PC-3 (cell line): Measurements from ENCODE around the gene AQP4. TPM values are rescaled to one million over a fixed set of nuclear protein-coding genes. Genes with fewer than 3 reads are reported as not detected.

Experiments used
- ATAC-seq: fragments of 200-7000 bp; cut with Tn5 transposase; 2 replicates; pipeline ENCODE4 v1.9.1; 2020; ENCODE audit warnings: mild to moderate bottlenecking, moderate library complexity
- BruUV-seq: library from RNA; stranded (reverse); fragments of 400-500 nt; replicated peaks from 2 replicates; lab custom pipeline; 2021; lab: Mats Ljungman, UMichigan
- CTCF ChIA-PET: fragments of 300-600 bp; sonication (Branson Sonifier 250); formaldehyde crosslinking; loops from one replicate; lab custom pipeline; 2022; ENCODE audit warnings: antibody characterized with exemption; lab: Charles Lee
- POLR2A ChIA-PET: fragments of 300-600 bp; sonication (Branson Sonifier 250); formaldehyde crosslinking; loops from one replicate; lab custom pipeline; 2022; ENCODE audit warnings: antibody characterized with exemption; ENCODE audit not compliant: unreplicated experiment; lab: Charles Lee
- DNase-seq: peaks from one replicate; pipeline ENCODE4 v3.0.0-alpha.2; 2015
- H2AFZ ChIP-seq: fragments of 300-600 bp; sonication (generic); 2 replicates; pipeline ENCODE4 v1.6.0; 2016; ENCODE audit warnings: antibody characterized with exemption, low read length
- H3F3A ChIP-seq: fragments of 300-600 bp; sonication (generic); one replicate; pipeline ENCODE4 v1.6.0; 2017; ENCODE audit warnings: antibody characterized with exemption, low read length, control low read depth, mild to moderate bottlenecking; ENCODE audit not compliant: unreplicated experiment
- H3K27ac ChIP-seq: fragments of 300-600 bp; sonication (generic); 2 replicates; pipeline ENCODE4 v1.5.1; 2016; ENCODE audit warnings: mild to moderate bottlenecking, low read length
- H3K27me3 ChIP-seq: fragments of 300-600 bp; sonication (generic); 2 replicates; pipeline ENCODE4 v1.6.1; 2016; ENCODE audit warnings: low read length, mixed read lengths
- H3K36me3 ChIP-seq: fragments of 300-600 bp; sonication (generic); 2 replicates; pipeline ENCODE4 v1.6.1; 2016; ENCODE audit warnings: low read depth, mixed run types, low read length, mixed read lengths
- H3K4me1 ChIP-seq: fragments of 300-600 bp; sonication (generic); 2 replicates; pipeline ENCODE4 v1.5.1; 2016; ENCODE audit warnings: low read length; ENCODE audit not compliant: insufficient read depth
- H3K4me2 ChIP-seq: fragments of 300-600 bp; sonication (generic); 2 replicates; pipeline ENCODE4 v1.6.0; 2016; ENCODE audit warnings: low read length
- H3K4me3 ChIP-seq: fragments of 300-600 bp; sonication (generic); 2 replicates; pipeline ENCODE4 v1.5.1; 2016; ENCODE audit warnings: mild to moderate bottlenecking, low read length, mixed read lengths
- H3K79me2 ChIP-seq: fragments of 300-600 bp; sonication (generic); 2 replicates; pipeline ENCODE4 v1.6.1; 2017; ENCODE audit warnings: low read length, mixed read lengths
- H3K9ac ChIP-seq: fragments of 300-600 bp; sonication (generic); 2 replicates; pipeline ENCODE4 v1.6.0; 2016; ENCODE audit warnings: mild to moderate bottlenecking, low read length
- H3K9me2 ChIP-seq: fragments of 300-600 bp; sonication (generic); replicated peaks from 2 replicates; pipeline ENCODE4 v1.6.1; 2016; ENCODE audit warnings: mixed run types, low read length, mixed read lengths
- H3K9me3 ChIP-seq: fragments of 300-600 bp; sonication (generic); 2 replicates; pipeline ENCODE4 v1.6.1; 2016; ENCODE audit warnings: low read length, mixed read lengths
- H4K20me1 ChIP-seq: fragments of 300-600 bp; sonication (generic); 2 replicates; pipeline ENCODE4 v1.6.1; 2016; ENCODE audit warnings: low read length, mixed read lengths
- CTCF ChIP-seq: fragments of 300-600 bp; sonication (generic); conservative IDR thresholded peaks from 2 replicates; pipeline ENCODE4 v1.5.1; 2017; ENCODE audit warnings: antibody characterized with exemption, low read depth, mild to moderate bottlenecking, low read length
- EZH2 ChIP-seq: fragments of 300-600 bp; sonication (generic); IDR thresholded peaks from one replicate; pipeline ENCODE4 v1.6.1; 2017; ENCODE audit warnings: antibody characterized with exemption, mild to moderate bottlenecking, low read length; ENCODE audit not compliant: unreplicated experiment
- EZH2phosphoT487 ChIP-seq: fragments of 300-600 bp; sonication (generic); IDR thresholded peaks from 2 replicates; pipeline ENCODE4 v1.6.1; 2018; ENCODE audit warnings: mild to moderate bottlenecking, antibody characterized with exemption, low read length, borderline replicate concordance
- intact Hi-C: fragments of 100-400 bp; cut with micrococcal nuclease; formaldehyde crosslinking; loops from 2 replicates; pipeline ENCODE4 v1.9.0; 2023
- total RNA-seq: library from RNA; depleted of rRNA; stranded (reverse); fragments of >200 nt; gene quantifications from 2 replicates; pipeline ENCODE4 v1.2.3, GENCODE V29; 2014

AQP4 gene
- total RNA-seq, 1 experiment from 2014 or later, result not detected

DNA sequence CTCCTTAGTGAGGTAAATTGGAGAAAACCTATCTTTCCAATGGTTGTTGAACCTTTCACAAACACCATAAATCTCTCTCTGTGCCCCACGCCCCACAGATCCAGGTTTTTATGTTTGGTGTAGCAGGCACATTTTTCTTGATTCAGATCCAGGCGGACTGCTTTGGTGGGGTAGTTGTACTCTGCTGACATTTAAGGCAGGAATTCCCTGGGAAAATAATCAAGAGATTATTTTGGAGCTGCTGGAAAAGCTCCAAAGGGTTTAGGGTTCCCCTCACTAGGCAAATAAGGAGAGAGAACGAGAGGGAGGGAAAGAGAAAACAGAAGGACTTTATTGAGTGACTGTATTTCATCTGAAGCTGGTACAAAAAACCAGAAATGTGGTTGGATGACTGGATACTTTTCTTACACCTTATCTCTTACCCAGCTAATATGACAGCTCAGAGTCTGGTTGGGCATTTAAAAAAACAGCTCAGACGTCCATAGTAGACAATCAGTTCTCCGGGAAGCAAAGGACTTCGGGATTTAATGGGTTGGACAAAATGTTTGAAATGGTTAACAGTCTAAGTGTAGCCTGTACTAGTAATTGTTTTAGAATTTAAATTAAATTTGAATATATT is 3.6 kb upstream of the AQP4 start:
- H4K20me1 ChIP-seq, result no peaks in the 10 kb centered on the region
- no TSS peak for BruUV-seq
- intact Hi-C loops, result no loop called here
- no peak overlapping the region for H3K27ac ChIP-seq
- no peak for DNase-seq
- H3K9ac ChIP-seq, result no peak overlapping the region
- H3K36me3 ChIP-seq, result no peaks in the 10 kb centered on the region
- no peaks in the 10 kb centered on the region for H3K4me1 ChIP-seq
- H3F3A ChIP-seq, result no peaks in the 10 kb centered on the region
- ChIA-PET POLR2A (no interaction called here), CTCF (no interaction called here)
- H3K4me2 ChIP-seq, result no peak overlapping the region
- H3K79me2 ChIP-seq, result no peaks in the 10 kb centered on the region
- peaks cover 51% of the 10 kb centered on the region for H3K27me3 ChIP-seq
- H2AFZ ChIP-seq, result no peak overlapping the region
- H3K9me2 ChIP-seq, result no peaks in the 10 kb centered on the region
- TF ChIP-seq EZH2phosphoT487 (no peak), EZH2 (no peak), CTCF (no peak)
- H3K9me3 ChIP-seq, result no peaks in the 10 kb centered on the region
- no peak for ATAC-seq
- no peak overlapping the region for H3K4me3 ChIP-seq

GRCh38 chr18:26867471-26867870 is 2.0 kb upstream of the AQP4 start:
- no peaks in the 10 kb centered on the region for H3F3A ChIP-seq
- no TSS peak for BruUV-seq
- no peak overlapping the region for H3K4me2 ChIP-seq
- TF ChIP-seq EZH2phosphoT487 (no peak), EZH2 (no peak), CTCF (no peak)
- peaks cover 67% of the 10 kb centered on the region for H3K27me3 ChIP-seq
- H3K27ac ChIP-seq, result no peak overlapping the region
- ChIA-PET CTCF (no interaction called here), POLR2A (no interaction called here)
- H3K9me3 ChIP-seq, result no peaks in the 10 kb centered on the region
- ATAC-seq (no peak), DNase-seq (no peak)
- no peak overlapping the region for H2AFZ ChIP-seq
- intact Hi-C loops, result no loop called here
- H3K4me3 ChIP-seq, result no peak overlapping the region
- H3K9me2 ChIP-seq, result no peaks in the 10 kb centered on the region
- H3K9ac ChIP-seq, result no peak overlapping the region
- no peaks in the 10 kb centered on the region for H3K36me3 ChIP-seq
- no peaks in the 10 kb centered on the region for H3K4me1 ChIP-seq
- no peaks in the 10 kb centered on the region for H4K20me1 ChIP-seq
- no peaks in the 10 kb centered on the region for H3K79me2 ChIP-seq

- Histone ChIP-seq H4K20me1 (no peaks in the 10 kb centered on the region), H3K79me2 (no peaks in the 10 kb centered on the region), H3F3A (no peaks in the 10 kb centered on the region), H3K4me3 (no peak overlapping the region), H3K36me3 (no peaks in the 10 kb centered on the region), H3K4me2 (no peak overlapping the region), H3K9me2 (no peaks in the 10 kb centered on the region), H3K4me1 (no peaks in the 10 kb centered on the region), H3K27ac (no peak overlapping the region), H3K27me3 (peaks cover 90% of the 10 kb centered on the region), H3K9ac (no peak overlapping the region), H3K9me3 (no peaks in the 10 kb centered on the region), H2AFZ (no peak overlapping the region)
- ATAC-seq (no peak), DNase-seq (no peak)
- TF ChIP-seq CTCF, result no peak
- TF ChIP-seq EZH2phosphoT487, result no peak
- no peak for TF ChIP-seq EZH2
- ChIA-PET CTCF (no interaction called here), POLR2A (no interaction called here)
- BruUV-seq, result no TSS peak
- intact Hi-C loops, result no loop called here
Measured at GRCh38 chr18:26864658-26865057, 849 bp downstream of the AQP4 start.
